GM12878 (cell line): ENCODE measurements around the gene EOLA1. TPM values are rescaled to one million over a fixed set of nuclear protein-coding genes. Genes with fewer than 3 reads are reported as not detected.
A peak's percentile ranks its signal among the peaks of the same experiment; 100 is the strongest.
"Not testable (repeated sequence)": the region's sequence is repeated elsewhere in the genome, so short reads cannot be mapped to it uniquely, and the experiment has no call there.

Experiments
- ATAC-seq: fragments of 200-7000 bp; cut with Tn5 transposase; 3 replicates; pipeline ENCODE4 v1.9.1; 2020; ENCODE audit warnings: mild to moderate bottlenecking, moderate library complexity
- BruUV-seq: library from RNA; stranded (reverse); fragments of 400-500 nt; replicated peaks from 2 replicates; lab custom pipeline; 2021; lab: Mats Ljungman, UMichigan
- CTCF ChIA-PET: fragments of 300-600 bp; sonication (Branson Sonifier 250); formaldehyde crosslinking; extraction: SDS; loops from one replicate; lab custom pipeline; 2021; ENCODE audit warnings: inconsistent platforms; lab: Yijun Ruan, JAX
- POLR2A ChIA-PET: fragments of 350-600 bp; formaldehyde crosslinking; extraction: SDS; loops from one replicate; lab custom pipeline; 2021; ENCODE audit warnings: inconsistent platforms; lab: Charles Lee
- RAD21 ChIA-PET: fragments of 300-600 bp; sonication (Branson Sonifier 250); formaldehyde crosslinking; loops from one replicate; lab custom pipeline; 2023; ENCODE audit warnings: antibody characterized with exemption; ENCODE audit not compliant: unreplicated experiment; lab: Charles Lee
- SMC1A ChIA-PET: fragments of 300-600 bp; sonication (Branson Sonifier 250); formaldehyde crosslinking; loops from one replicate; lab custom pipeline; 2023; ENCODE audit not compliant: unreplicated experiment, uncharacterized antibody; lab: Charles Lee
- DNase-seq: peaks from one replicate; pipeline ENCODE4 v3.0.0-alpha.2; 2011; ENCODE audit warnings: low read depth, low spot score
- FAIRE-seq: peaks from 3 replicates; lab custom pipeline; 2011; peaks lifted over from hg19 to GRCh38; lab: Jason Lieb, UNC
- H2AFZ ChIP-seq: 2 replicates; pipeline ENCODE4 v1.6.0; 2011; ENCODE audit warnings: low read depth, low read length, control low read depth; ENCODE audit not compliant: control insufficient read depth
- H3K27ac ChIP-seq: 2 replicates; pipeline ENCODE4 v1.5.1; 2011; ENCODE audit warnings: control low read depth; ENCODE audit not compliant: control insufficient read depth, insufficient read depth
- H3K27me3 ChIP-seq, 2 experiments: replicated peaks in 1 of 2; 2 replicates each; pipeline versions ENCODE4 v1.6.0 to v1.6.1; 2011; ENCODE audit warnings: low read length in 1 of 2; ENCODE audit not compliant: control insufficient read depth in 2 of 2, insufficient read depth in 2 of 2
- H3K36me3 ChIP-seq, 2 experiments: 2 replicates each; pipeline ENCODE4 v1.5.1; 2011; ENCODE audit warnings: low read length in 1 of 2; ENCODE audit not compliant: control insufficient read depth in 2 of 2, insufficient read depth in 2 of 2
- H3K4me1 ChIP-seq: 2 replicates; pipeline ENCODE4 v1.6.1; 2011; ENCODE audit warnings: mild to moderate bottlenecking, low read length, moderate library complexity, mixed read lengths; ENCODE audit not compliant: control insufficient read depth, insufficient read depth
- H3K4me2 ChIP-seq: 2 replicates; pipeline ENCODE4 v1.6.0; 2011; ENCODE audit warnings: control low read depth; ENCODE audit not compliant: control insufficient read depth, insufficient read depth
- H3K4me3 ChIP-seq: fragments of 200-600 bp; sonication (generic); 2 replicates; pipeline ENCODE4 v1.5.1; 2016
- H3K79me2 ChIP-seq: 2 replicates; pipeline ENCODE4 v1.6.0; 2011; ENCODE audit warnings: low read length; ENCODE audit not compliant: control insufficient read depth, insufficient read depth
- H3K9ac ChIP-seq: 2 replicates; pipeline ENCODE4 v1.8.0; 2011; ENCODE audit warnings: low read length, control low read depth, mixed read lengths; ENCODE audit not compliant: control insufficient read depth, insufficient read depth
- H3K9me3 ChIP-seq: replicated peaks from 3 replicates; pipeline ENCODE4 v1.5.1; 2011; ENCODE audit warnings: mild to moderate bottlenecking, low read length; ENCODE audit not compliant: control insufficient read depth, insufficient read depth
- H4K20me1 ChIP-seq: 2 replicates; pipeline ENCODE4 v1.6.0; 2011; ENCODE audit not compliant: control insufficient read depth, insufficient read depth
- EGR1 ChIP-seq, 2 experiments: IDR thresholded peaks; 1 replicate in 1 of 2; 2 replicates in 1 of 2; pipeline ENCODE4 v1.6.1; 2011 to 2012; ENCODE audit warnings: low read depth in 2 of 2, low read length in 2 of 2, borderline replicate concordance in 1 of 2, mild to moderate bottlenecking in 1 of 2, moderate library complexity in 1 of 2
- HDGF ChIP-seq: fragments of 450-650 bp; IDR thresholded peaks from 2 replicates; pipeline ENCODE4 v1.6.1; 2016; ENCODE audit warnings: antibody characterized with exemption
- IKZF2 ChIP-seq, 2 experiments: fragments of 450-650 bp; IDR thresholded peaks; 2 replicates each; pipeline ENCODE4 v1.6.1; 2017; ENCODE audit warnings: mild to moderate bottlenecking in 2 of 2, moderate library complexity in 2 of 2
- NBN ChIP-seq: fragments of 450-650 bp; IDR thresholded peaks from 2 replicates; pipeline ENCODE4 v1.6.1; 2016
- PAX5 ChIP-seq: IDR thresholded peaks from 2 replicates; pipeline ENCODE4 v1.6.1; 2011; ENCODE audit warnings: low read depth, low read length, borderline replicate concordance
- PRDM15 ChIP-seq: fragments of 450-650 bp; formaldehyde crosslinking; IDR thresholded peaks from 2 replicates; pipeline ENCODE4 v1.4.0; 2020; ENCODE audit warnings: mild to moderate bottlenecking, moderate library complexity
- RUNX3 ChIP-seq: IDR thresholded peaks from 2 replicates; pipeline ENCODE4 v1.6.1; 2012; ENCODE audit warnings: low read length, inconsistent platforms
- SPI1 ChIP-seq: IDR thresholded peaks from 2 replicates; pipeline ENCODE4 v1.6.1; 2011; ENCODE audit warnings: low read depth, mild to moderate bottlenecking, low read length, moderate library complexity, borderline replicate concordance; ENCODE audit not compliant: insufficient read depth
- WGBS: methylation state at CpG from one replicate; pipeline ENCODE4 v1.1.6; 2016; ENCODE audit warnings: low lambda C conversion rate; ENCODE audit not compliant: insufficient replicate concordance, insufficient coverage; ENCODE audit errors: missing lambda C conversion rate; 5-methylcytosine and 5-hydroxymethylcytosine counted together
- in situ Hi-C: fragments of 300-500 bp; cut with MboI; formaldehyde crosslinking; loops from 9 replicates; pipeline ENCODE4 v1.14.3; 2018; ENCODE audit warnings: mixed read lengths
- intact Hi-C: fragments of 100-400 bp; cut with micrococcal nuclease; formaldehyde crosslinking; loops from one replicate; pipeline ENCODE4 v1.14.2; 2022; ENCODE audit not compliant: unreplicated experiment
- polyA plus RNA-seq, 11 experiments: library from polyadenylated mRNA; depleted of rRNA in 4 of 11; unstranded in 6 of 11; stranded (reverse) in 5 of 11; fragments of >200 nt; fragmentation: Nextera tagmentation in 4 of 11; fragmentation: Illumina TruSeq in 1 of 11; extraction: Ambion mirVana in 4 of 11; extraction: Trizol in 1 of 11; gene quantifications; 1 replicate in 1 of 11; 2 replicates in 10 of 11; pipeline versions ENCODE4 v1.2.1 to v1.2.3, GENCODE V29; 2011 to 2016; ENCODE audit warnings: inconsistent platforms in 2 of 11, missing spikeins in 2 of 11, low read depth in 1 of 11
- total RNA-seq, 4 experiments: library from RNA; depleted of rRNA in 3 of 4; stranded (reverse); fragments of >200 nt in 3 of 4; fragmentation: Illumina TruSeq in 1 of 4; extraction: Trizol in 1 of 4; gene quantifications; 2 replicates each; pipeline versions ENCODE4 v1.2.1 to v1.2.3, GENCODE V29; 2013 to 2021

Gene EOLA1
- total and polyA plus RNA-seq, 10 of the 15 experiments (the other 5 are each of a cell fraction or from before 2014, with no cell fraction given): 9.2 to 42.3 (median 24.3) TPM

- SMC1A ChIA-PET, H4K20me1 ChIP-seq, H3K27ac ChIP-seq, H2AFZ ChIP-seq, H3K9me3 ChIP-seq, RAD21 ChIA-PET, H3K36me3 ChIP-seq, DNase-seq, POLR2A ChIA-PET, in situ Hi-C loops, H3K4me1 ChIP-seq, H3K4me3 ChIP-seq, H3K27me3 ChIP-seq, CTCF ChIA-PET, ATAC-seq, BruUV-seq, H3K79me2 ChIP-seq, FAIRE-seq, H3K9ac ChIP-seq, H3K4me2 ChIP-seq: not testable (repeated sequence)
- 42% methylated on average over 6 of the region's 11 CpGs for WGBS
- peak; percentile 64 for TF ChIP-seq SPI1
- intact Hi-C loops: loop anchor here (10.0 kb wide), 3 partner anchors 287 to 1027 kb away; partner anchors contain the start of gene MTM1
Measured at GRCh38 chrX:149537474-149537873, 3.3 kb upstream of the EOLA1 start.

- H3K27ac ChIP-seq: peak overlapping the region; percentile 18; the same call in 1 of the 2 replicates
- no peaks in the 10 kb centered on the region for H3K9me3 ChIP-seq
- in situ Hi-C loops (no loop called here), intact Hi-C loops (loop anchor here (1.0 to 10.0 kb wide), 6 partner anchors 27 to 1025 kb away; partner anchors contain the start of genes IDS, MTM1 and TMEM185A)
- H3K4me1 ChIP-seq: peaks cover 4% of the 10 kb centered on the region; the same call in 1 of the 2 replicates
- peak overlapping the region; percentile 39; the same call in 1 of the 2 replicates for H2AFZ ChIP-seq
- BruUV-seq: no TSS peak
- RAD21 ChIA-PET: interaction anchor here (0.8 to 3.2 kb wide), 13 partner anchors 8 to 399 kb away, joined by 3 to 49 read pairs (median 8); partner anchors contain the start of genes EOLA2 and IDS
- no peaks in the 10 kb centered on the region for H4K20me1 ChIP-seq
- CTCF ChIA-PET: interaction anchor here (0.7 to 2.7 kb wide), 6 partner anchors 9 to 401 kb away, joined by 3 to 29 read pairs (median 10); partner anchors contain the start of gene IDS
- ATAC-seq (peak; percentile 74), FAIRE-seq (no peak), DNase-seq (peak; percentile 83)
- peak overlapping the region; percentile 60 for H3K4me2 ChIP-seq
- H3K36me3 ChIP-seq: no peaks in the 10 kb centered on the region
- WGBS: 75% methylated on average over 1 of the region's 34 CpGs
- no peaks in the 10 kb centered on the region for H3K27me3 ChIP-seq
- H3K9ac ChIP-seq: no peak overlapping the region; the same call in 1 of the 2 replicates
- peak overlapping the region; percentile 44; the same call in 1 of the 2 replicates for H3K4me3 ChIP-seq
- POLR2A ChIA-PET: interaction anchor here (1.1 to 3.8 kb wide), 7 partner anchors 9 to 400 kb away, joined by 3 to 34 read pairs (median 9); partner anchors contain the start of genes EOLA2 and IDS
- SMC1A ChIA-PET: interaction anchor here (0.6 to 3.4 kb wide), 11 partner anchors 8 to 1316 kb away, joined by 3 to 16 read pairs (median 4); partner anchors contain the start of gene IDS
- H3K79me2 ChIP-seq: peaks cover 9% of the 10 kb centered on the region
- TF ChIP-seq PRDM15 (CRISPR knock-in tag): no peak
- 0 out of 2 replicates have a peak, but pooled peaks have one; percentile 29 for TF ChIP-seq PAX5
- TF ChIP-seq IKZF2 (IDR thresholded peaks at IDR 0.05): peak; percentile 41 to 71; a peak in 2 of 4 replicates
- TF ChIP-seq RUNX3: peak; percentile 6; the same call in 1 of the 2 replicates
- peak; percentile 89 for TF ChIP-seq HDGF
- peak; percentile 21; the same call in 1 of the 2 replicates for TF ChIP-seq SPI1
- 0 out of 3 replicates have a peak, but pooled peaks of 1 of the 2 experiments have one; percentile 33 for TF ChIP-seq EGR1 (IDR thresholded peaks at IDR 0.05; ENCODE audit: borderline replicate concordance in 1 of 2, low read depth in 2 of 2, low read length in 2 of 2)
- TF ChIP-seq NBN: 0 out of 2 replicates have a peak, but pooled peaks have one; percentile 21
Measured at GRCh38 chrX:149539283-149540130, 1.3 kb upstream of the EOLA1 start.
